ENCODE measurements around the gene OR7G3.

GRCh38 chr19:9107375-9107774 lies 19.4 kb downstream of the OR7G3 start, which contains the start of gene OR7G2:
- TF ChIP-seq CTCF (IDR thresholded peaks at IDR 0.05) (no peak), POLR2AphosphoS5 (IDR thresholded peaks at IDR 0.05; ENCODE audit: low read depth, low read length) (no peak), TCF7L2 (IDR thresholded peaks at IDR 0.05; ENCODE audit: low read depth, low read length) (no peak), SIN3A (IDR thresholded peaks at IDR 0.05; ENCODE audit: borderline replicate concordance, insufficient read depth, low read depth, low read length) (no peak)
